ENCODE measurements around the gene LRFN2. TPM values are rescaled to one million over a fixed set of nuclear protein-coding genes. Genes with fewer than 3 reads are reported as not detected.

LRFN2 gene
- total RNA-seq, 2 experiments from 2014 or later = not detected

- ATAC-seq (ENCODE audit: low read depth) (no peak), DNase-seq (no peak)
- no peaks in the 10 kb centered on the region for H3K36me3 Mint-ChIP-seq
- no peaks in the 10 kb centered on the region for H3K9me3 Mint-ChIP-seq
- POLR2A ChIA-PET = no interaction called here
- no peak overlapping the region for H3K27ac Mint-ChIP-seq
- no peak overlapping the region for H3K4me3 Mint-ChIP-seq
- no peaks in the 10 kb centered on the region for H3K4me1 Mint-ChIP-seq
- H3K27me3 Mint-ChIP-seq = peaks cover 14% of the 10 kb centered on the region
Measured at GRCh38 chr6:40484066-40484465, 103.1 kb downstream of the LRFN2 start.

GRCh38 chr6:40482532-40482931, 104.6 kb downstream of the LRFN2 start:
- no peak for DNase-seq
- Mint-ChIP-seq H3K27ac (no peak overlapping the region), H3K36me3 (no peaks in the 10 kb centered on the region), H3K9me3 (no peaks in the 10 kb centered on the region), H3K4me1 (no peaks in the 10 kb centered on the region), H3K27me3 (peaks cover 12% of the 10 kb centered on the region), H3K4me3 (no peak overlapping the region)
- POLR2A ChIA-PET = no interaction called here
- no peak for ATAC-seq (ENCODE audit: low read depth)

GRCh38 chr6:40480678-40481077, 106.5 kb downstream of the LRFN2 start:
- ATAC-seq (ENCODE audit: low read depth) (no peak), DNase-seq (no peak)
- Mint-ChIP-seq H3K27ac (no peak overlapping the region), H3K27me3 (peaks cover 9% of the 10 kb centered on the region), H3K9me3 (no peaks in the 10 kb centered on the region), H3K4me3 (no peak overlapping the region), H3K36me3 (no peaks in the 10 kb centered on the region), H3K4me1 (no peaks in the 10 kb centered on the region)
- POLR2A ChIA-PET = no interaction called here

- POLR2A ChIA-PET = no interaction called here
- H3K27ac Mint-ChIP-seq = no peak overlapping the region
- peaks cover 9% of the 10 kb centered on the region for H3K27me3 Mint-ChIP-seq
- H3K4me3 Mint-ChIP-seq = no peak overlapping the region
- no peaks in the 10 kb centered on the region for H3K4me1 Mint-ChIP-seq
- DNase-seq = no peak
- no peaks in the 10 kb centered on the region for H3K36me3 Mint-ChIP-seq
- ATAC-seq (ENCODE audit: low read depth) = no peak
- H3K9me3 Mint-ChIP-seq = no peaks in the 10 kb centered on the region
Measured at GRCh38 chr6:40479706-40480105, 107.5 kb downstream of the LRFN2 start.

GRCh38 chr6:40477246-40478126, 109.7 kb downstream of the LRFN2 start:
- POLR2A ChIA-PET = no interaction called here
- Mint-ChIP-seq H3K27ac (no peak overlapping the region), H3K4me1 (no peaks in the 10 kb centered on the region), H3K27me3 (peaks cover 16% of the 10 kb centered on the region), H3K4me3 (no peak overlapping the region), H3K36me3 (no peaks in the 10 kb centered on the region), H3K9me3 (no peaks in the 10 kb centered on the region)
- DNase-seq (no peak), ATAC-seq (ENCODE audit: low read depth) (no peak)

- H3K9me3 Mint-ChIP-seq = no peaks in the 10 kb centered on the region
- no peak for ATAC-seq (ENCODE audit: low read depth)
- no peak for DNase-seq
- H3K36me3 Mint-ChIP-seq = no peaks in the 10 kb centered on the region
- peaks cover 16% of the 10 kb centered on the region for H3K27me3 Mint-ChIP-seq
- no peak overlapping the region for H3K4me3 Mint-ChIP-seq
- no peaks in the 10 kb centered on the region for H3K4me1 Mint-ChIP-seq
- no peak overlapping the region for H3K27ac Mint-ChIP-seq
- POLR2A ChIA-PET = no interaction called here
Measured at GRCh38 chr6:40476673-40477072, 110.5 kb downstream of the LRFN2 start.

- POLR2A ChIA-PET = no interaction called here
- Mint-ChIP-seq H3K27me3 (peaks cover 12% of the 10 kb centered on the region), H3K4me1 (no peaks in the 10 kb centered on the region), H3K4me3 (no peak overlapping the region), H3K9me3 (no peaks in the 10 kb centered on the region), H3K27ac (no peak overlapping the region), H3K36me3 (no peaks in the 10 kb centered on the region)
- DNase-seq (no peak), ATAC-seq (ENCODE audit: low read depth) (no peak)
Measured at GRCh38 chr6:40474937-40475336, 112.2 kb downstream of the LRFN2 start.

- no peaks in the 10 kb centered on the region for H3K9me3 Mint-ChIP-seq
- no peaks in the 10 kb centered on the region for H3K4me1 Mint-ChIP-seq
- no peak overlapping the region for H3K4me3 Mint-ChIP-seq
- H3K27me3 Mint-ChIP-seq = peaks cover 14% of the 10 kb centered on the region
- ATAC-seq (ENCODE audit: low read depth) (no peak), DNase-seq (no peak)
- POLR2A ChIA-PET = no interaction called here
- no peak overlapping the region for H3K27ac Mint-ChIP-seq
- no peaks in the 10 kb centered on the region for H3K36me3 Mint-ChIP-seq
Measured at GRCh38 chr6:40473026-40473425, 114.1 kb downstream of the LRFN2 start.

- H3K4me3 Mint-ChIP-seq = no peak overlapping the region
- H3K36me3 Mint-ChIP-seq = no peaks in the 10 kb centered on the region
- no peak for ATAC-seq (ENCODE audit: low read depth)
- POLR2A ChIA-PET = no interaction called here
- H3K4me1 Mint-ChIP-seq = no peaks in the 10 kb centered on the region
- no peaks in the 10 kb centered on the region for H3K9me3 Mint-ChIP-seq
- DNase-seq = no peak
- no peak overlapping the region for H3K27ac Mint-ChIP-seq
- peaks cover 9% of the 10 kb centered on the region for H3K27me3 Mint-ChIP-seq
Measured at GRCh38 chr6:40472353-40472752, 114.8 kb downstream of the LRFN2 start.

- DNase-seq (no peak), ATAC-seq (ENCODE audit: low read depth) (no peak)
- peaks cover 9% of the 10 kb centered on the region for H3K27me3 Mint-ChIP-seq
- H3K27ac Mint-ChIP-seq = no peak overlapping the region
- no peaks in the 10 kb centered on the region for H3K4me1 Mint-ChIP-seq
- no peaks in the 10 kb centered on the region for H3K9me3 Mint-ChIP-seq
- H3K36me3 Mint-ChIP-seq = no peaks in the 10 kb centered on the region
- no peak overlapping the region for H3K4me3 Mint-ChIP-seq
- POLR2A ChIA-PET = no interaction called here
Measured at GRCh38 chr6:40471243-40471642, 115.9 kb downstream of the LRFN2 start.

- H3K27ac Mint-ChIP-seq = no peak overlapping the region
- no peak overlapping the region for H3K4me3 Mint-ChIP-seq
- DNase-seq (no peak), ATAC-seq (ENCODE audit: low read depth) (no peak)
- H3K36me3 Mint-ChIP-seq = no peaks in the 10 kb centered on the region
- H3K9me3 Mint-ChIP-seq = no peaks in the 10 kb centered on the region
- no peaks in the 10 kb centered on the region for H3K4me1 Mint-ChIP-seq
- H3K27me3 Mint-ChIP-seq = peaks cover 9% of the 10 kb centered on the region
- POLR2A ChIA-PET = no interaction called here
Measured at GRCh38 chr6:40469323-40469722, 117.8 kb downstream of the LRFN2 start.

- no peaks in the 10 kb centered on the region for H3K9me3 Mint-ChIP-seq
- DNase-seq = no peak
- POLR2A ChIA-PET = no interaction called here
- no peak overlapping the region for H3K27ac Mint-ChIP-seq
- peaks cover 6% of the 10 kb centered on the region for H3K27me3 Mint-ChIP-seq
- H3K4me3 Mint-ChIP-seq = no peak overlapping the region
- no peak for ATAC-seq (ENCODE audit: low read depth)
- no peaks in the 10 kb centered on the region for H3K4me1 Mint-ChIP-seq
- H3K36me3 Mint-ChIP-seq = no peaks in the 10 kb centered on the region
Measured at GRCh38 chr6:40466986-40467539, 120.1 kb downstream of the LRFN2 start.

GRCh38 chr6:40461643-40462042, 125.5 kb downstream of the LRFN2 start:
- Mint-ChIP-seq H3K4me3 (no peak overlapping the region), H3K27ac (no peak overlapping the region), H3K9me3 (no peaks in the 10 kb centered on the region), H3K27me3 (peaks cover 16% of the 10 kb centered on the region), H3K4me1 (no peaks in the 10 kb centered on the region), H3K36me3 (no peaks in the 10 kb centered on the region)
- ATAC-seq (ENCODE audit: low read depth) (no peak), DNase-seq (no peak)
- POLR2A ChIA-PET = no interaction called here

- no peak overlapping the region for H3K4me3 Mint-ChIP-seq
- H3K27ac Mint-ChIP-seq = no peak overlapping the region
- ATAC-seq (ENCODE audit: low read depth) = no peak
- no peaks in the 10 kb centered on the region for H3K36me3 Mint-ChIP-seq
- H3K27me3 Mint-ChIP-seq = peaks cover 16% of the 10 kb centered on the region
- no peaks in the 10 kb centered on the region for H3K9me3 Mint-ChIP-seq
- DNase-seq = no peak
- POLR2A ChIA-PET = no interaction called here
- no peaks in the 10 kb centered on the region for H3K4me1 Mint-ChIP-seq
Measured at GRCh38 chr6:40460380-40460779, 126.8 kb downstream of the LRFN2 start.
